Stomach (tissue), 4 donors: ENCODE data around the gene DNLZ.

ENCODE experiments used
- CTCF ChIP-seq, 7 experiments: fragments of 450-650 bp in 4 of 7; fragments of 200-600 bp in 3 of 7; sonication (generic) in 3 of 7; IDR thresholded peaks; one replicate each; pipeline ENCODE4 v1.5.1; 2016 to 2019; ENCODE audit warnings: antibody characterized with exemption in 7 of 7, control low read depth in 2 of 7, mild to moderate bottlenecking in 1 of 7
- POLR2AphosphoS5 ChIP-seq, 3 donors: sonication (generic); formaldehyde crosslinking; IDR thresholded peaks; one replicate each; pipeline ENCODE4 v1.6.1; 2016; ENCODE audit warnings: antibody characterized with exemption in 3 of 3

GRCh38 chr9:136407911-136408310 is 44.4 kb upstream of the DNLZ start:
- TF ChIP-seq CTCF (IDR thresholded peaks at IDR 0.05): no peak
- TF ChIP-seq POLR2AphosphoS5 (IDR thresholded peaks at IDR 0.05): no peak
